GM18867 (cell line): ENCODE results near the gene MX1.
"Not testable (repeated sequence)": the region's sequence is repeated elsewhere in the genome, so short reads cannot be mapped to it uniquely, and the experiment has no call there.

ENCODE experiments used
- ATAC-seq: cut with Tn5 transposase; IDR thresholded peaks from one replicate; pipeline ENCODE4 v1.9.1; 2021; ENCODE audit warnings: mild to moderate bottlenecking, moderate library complexity; ENCODE audit not compliant: unreplicated experiment

The MX1 gene

DNA sequence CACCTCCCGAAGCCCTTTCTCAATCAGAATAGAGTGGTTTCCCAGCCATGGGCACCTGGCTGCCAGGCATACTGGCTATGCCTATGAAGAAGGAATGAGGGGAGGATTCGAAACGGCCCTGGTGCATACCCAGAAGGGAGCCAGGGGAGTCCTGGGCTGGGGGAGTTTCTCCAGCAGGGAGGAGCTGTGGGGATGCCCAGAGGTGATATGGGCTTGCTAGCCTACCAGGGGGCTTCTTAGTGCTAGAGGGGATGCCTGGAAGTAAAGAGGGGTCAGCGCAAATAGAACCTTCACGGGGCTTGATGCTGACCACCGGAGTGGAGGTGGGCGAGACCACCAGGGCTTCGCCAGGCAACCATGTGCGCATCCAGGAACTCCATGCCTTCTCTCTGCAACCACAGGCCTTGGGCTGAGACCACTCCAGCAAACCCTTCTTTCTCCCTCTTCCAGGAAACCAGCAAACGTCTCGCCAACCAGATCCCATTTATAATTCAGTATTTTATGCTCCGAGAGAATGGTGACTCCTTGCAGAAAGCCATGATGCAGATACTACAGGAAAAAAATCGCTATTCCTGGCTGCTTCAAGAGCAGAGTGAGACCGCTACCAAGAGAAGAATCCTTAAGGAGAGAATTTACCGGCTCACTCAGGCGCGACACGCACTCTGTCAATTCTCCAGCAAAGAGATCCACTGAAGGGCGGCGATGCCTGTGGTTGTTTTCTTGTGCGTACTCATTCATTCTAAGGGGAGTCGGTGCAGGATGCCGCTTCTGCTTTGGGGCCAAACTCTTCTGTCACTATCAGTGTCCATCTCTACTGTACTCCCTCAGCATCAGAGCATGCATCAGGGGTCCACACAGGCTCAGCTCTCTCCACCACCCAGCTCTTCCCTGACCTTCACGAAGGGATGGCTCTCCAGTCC, 18.2 kb upstream of the MX1 start:
- ATAC-seq = no peak

DNA sequence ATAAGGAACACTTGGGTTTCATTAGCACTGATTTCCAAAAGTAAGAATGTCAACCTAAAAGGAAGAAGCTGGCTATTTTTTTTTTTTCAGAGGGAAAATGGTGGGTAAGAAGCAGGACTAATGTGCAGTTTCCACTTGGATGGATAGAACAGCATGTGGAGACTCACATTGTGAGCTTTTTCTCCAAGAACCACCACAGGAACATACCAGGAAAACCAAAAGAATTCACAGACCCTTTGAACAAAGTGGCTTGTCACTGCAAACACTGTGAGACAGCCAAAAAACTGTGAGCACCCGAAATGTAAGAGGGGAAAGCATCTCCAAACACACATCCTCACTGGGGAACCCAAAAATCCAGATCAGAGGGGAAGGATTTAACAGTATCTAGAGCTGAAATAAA, 15.7 kb upstream of the MX1 start:
- ATAC-seq = no peak

DNA sequence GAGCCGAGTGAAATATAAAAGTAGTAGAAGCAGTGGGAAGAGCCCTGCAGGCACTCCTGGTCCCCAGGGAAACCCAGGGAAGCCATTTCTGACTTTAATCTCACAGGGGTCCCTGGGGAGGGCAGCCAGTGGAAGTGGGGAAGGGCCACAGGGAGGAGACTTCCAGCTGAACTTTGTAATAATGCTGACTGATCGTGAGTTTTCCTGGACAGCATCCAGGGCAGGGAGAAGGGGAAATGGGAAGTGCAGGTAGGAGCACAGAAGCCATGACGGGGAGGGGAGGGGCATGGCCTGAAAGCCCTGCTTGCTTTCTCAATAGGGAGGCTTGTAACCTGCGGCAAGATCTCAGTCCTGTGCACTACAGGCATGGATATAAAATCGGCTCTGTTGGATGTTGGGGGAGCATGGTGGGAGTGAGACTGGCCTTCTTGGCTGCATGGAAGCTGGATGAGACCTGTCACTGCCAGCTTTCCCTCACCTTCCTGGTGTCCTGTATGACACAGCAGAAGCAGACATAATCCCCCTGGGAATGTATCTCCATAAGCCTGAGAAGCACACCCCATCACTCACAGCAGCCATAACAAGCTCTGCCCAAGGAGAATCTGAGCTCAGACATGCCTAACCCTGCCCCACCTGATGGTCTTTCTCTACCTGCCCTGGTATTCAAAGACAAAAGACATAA, 15.1 kb upstream of the MX1 start:
- no peak for ATAC-seq

DNA sequence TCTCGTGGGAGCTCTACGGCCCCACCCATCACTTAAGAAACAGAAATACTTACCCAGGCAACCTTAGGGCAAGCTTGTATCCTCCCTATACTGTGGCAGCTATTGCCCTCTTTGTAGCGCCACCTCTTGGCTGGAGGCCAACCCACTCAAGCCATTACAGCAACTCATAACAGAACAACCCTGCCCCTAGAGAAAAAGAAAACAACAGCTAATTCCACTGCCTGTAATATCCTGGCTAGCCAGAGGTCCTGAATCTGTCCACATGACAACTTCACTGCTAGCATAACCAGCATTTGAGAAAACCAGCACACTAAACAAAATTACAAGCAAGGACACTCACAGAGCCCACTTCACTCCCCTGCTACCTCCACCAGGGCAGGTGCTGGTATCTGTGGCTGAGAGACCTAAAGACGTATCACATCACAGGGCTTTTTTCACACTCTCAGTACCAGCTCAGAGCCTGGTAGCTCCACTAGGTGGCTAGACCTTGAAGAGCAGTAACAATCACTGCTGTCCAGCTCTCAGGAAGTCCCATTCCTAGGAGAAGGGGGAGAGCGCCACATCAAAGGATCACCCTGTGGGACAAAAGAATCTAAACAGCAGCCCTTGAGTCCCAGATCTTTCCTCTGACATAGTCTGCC, 14.5 kb upstream of the MX1 start:
- peak; percentile 86 for ATAC-seq

DNA sequence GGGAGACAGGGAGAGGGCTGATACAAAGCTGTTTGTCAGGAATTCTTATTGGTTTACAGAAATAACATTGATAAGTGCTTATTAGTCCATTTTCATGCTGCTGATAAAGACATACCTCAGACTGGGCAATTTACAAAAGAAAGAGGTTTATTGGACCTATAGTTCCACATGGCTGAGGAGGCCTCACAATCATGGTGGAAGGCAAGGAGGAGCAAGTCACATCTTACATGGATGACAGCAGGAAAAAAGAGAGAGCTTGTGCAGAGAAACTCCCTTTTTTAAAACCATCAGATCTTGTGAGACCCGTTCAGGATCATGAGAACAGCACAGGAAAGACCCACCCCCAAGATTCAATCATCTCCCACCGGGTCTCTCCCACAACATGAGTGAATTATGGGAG, 8.5 kb upstream of the MX1 start:
- not testable (repeated sequence) for ATAC-seq

DNA sequence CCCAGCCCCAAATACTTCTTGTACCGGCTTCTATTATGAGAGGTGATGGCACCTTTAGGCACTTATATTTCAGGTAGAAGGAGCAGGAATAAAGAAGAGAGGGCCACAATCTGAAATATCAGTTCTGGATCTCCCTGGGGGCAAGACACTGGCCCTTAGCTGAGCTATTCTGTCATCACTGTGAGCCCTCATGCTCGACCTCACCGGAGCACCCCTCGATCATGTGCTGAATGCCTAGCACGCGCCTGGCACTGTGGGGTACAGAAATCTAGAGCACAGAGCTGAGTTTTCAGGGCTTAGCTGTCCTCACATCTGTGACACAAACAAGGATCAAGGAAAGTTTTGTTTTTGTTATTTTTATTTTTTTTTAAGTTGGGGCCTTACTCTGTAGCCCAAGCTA, 7.6 kb upstream of the MX1 start:
- no peak for ATAC-seq

DNA sequence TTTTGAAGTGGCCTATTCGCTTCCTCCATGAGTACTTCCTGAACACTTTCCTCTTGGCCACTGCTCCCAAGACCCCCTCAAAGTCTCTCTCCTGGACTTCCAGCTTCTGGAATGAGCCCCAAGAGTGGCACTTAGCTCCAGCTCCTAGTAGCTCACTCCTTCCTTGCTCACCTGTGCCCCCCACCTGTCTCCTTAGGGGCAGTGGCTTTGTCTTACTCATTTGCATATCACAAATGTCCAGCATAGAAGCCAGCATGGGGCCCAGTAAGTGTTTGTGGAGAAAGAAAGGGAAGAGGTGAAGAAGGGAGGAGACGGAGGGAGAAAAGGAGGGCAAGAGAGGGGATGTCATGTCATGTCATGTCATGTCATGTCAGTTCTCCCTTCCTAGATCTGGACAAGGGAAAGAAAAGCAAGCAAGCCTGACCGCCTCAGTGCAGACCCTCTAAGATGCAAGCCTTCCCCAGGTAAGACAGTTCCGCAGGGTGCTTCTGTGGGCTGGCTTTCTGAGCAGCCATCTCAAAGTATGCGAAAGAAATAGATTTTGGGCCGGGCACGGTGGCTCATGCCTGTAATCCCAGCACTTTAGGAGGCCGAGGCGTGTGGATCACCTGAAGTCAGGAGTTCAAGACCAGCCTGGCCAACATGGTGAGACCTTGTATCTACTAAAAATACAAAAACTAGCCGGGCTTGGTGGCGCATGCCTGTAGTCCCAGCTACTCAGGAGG, 6.9 kb upstream of the MX1 start:
- no peak for ATAC-seq

DNA sequence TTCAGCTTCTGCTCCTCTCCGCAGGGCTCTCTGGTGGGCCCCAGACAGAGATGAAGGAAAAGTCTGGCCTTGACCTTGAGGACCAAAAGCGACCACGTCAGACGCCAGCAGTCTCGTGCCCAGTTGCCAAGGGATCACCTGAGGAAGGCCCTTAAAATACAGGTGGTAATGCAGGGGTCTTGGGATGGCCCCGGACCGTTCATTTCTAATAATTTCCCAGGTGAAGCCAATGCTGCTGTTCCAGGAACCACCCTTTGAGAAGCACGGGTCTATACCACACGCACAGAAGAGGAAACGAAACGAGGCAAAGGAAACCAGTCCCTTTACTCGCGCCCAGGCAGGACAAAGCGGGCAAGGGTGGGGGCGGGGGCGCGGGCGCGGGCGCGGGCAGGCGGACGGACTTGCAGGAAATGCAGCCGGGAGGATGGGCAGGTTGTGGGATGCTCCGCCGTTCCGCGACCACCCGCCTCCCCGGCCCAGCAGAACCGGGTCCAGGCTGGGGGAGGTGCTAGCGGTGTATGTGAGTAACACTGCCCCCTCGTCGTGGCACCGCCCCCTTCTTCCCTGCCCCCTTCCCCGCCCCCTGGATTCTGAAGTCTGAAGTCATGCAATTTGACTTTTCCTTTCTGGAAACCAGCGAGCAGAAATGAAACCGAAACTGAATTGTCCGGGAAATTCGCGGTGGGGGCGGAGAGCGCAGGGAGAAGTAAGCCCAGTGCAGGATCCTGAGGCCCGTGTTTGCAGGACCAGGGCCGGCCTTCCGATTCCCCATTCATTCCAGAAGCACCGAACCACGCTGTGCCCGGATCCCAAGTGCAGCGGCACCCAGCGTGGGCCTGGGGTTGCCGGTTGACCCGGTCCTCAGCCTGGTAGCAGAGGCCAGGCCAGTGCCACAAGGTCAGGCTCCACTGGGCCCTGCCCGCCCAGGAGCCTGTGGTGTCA, 5.8 kb upstream of the MX1 start:
- peak; percentile 81 for ATAC-seq

DNA sequence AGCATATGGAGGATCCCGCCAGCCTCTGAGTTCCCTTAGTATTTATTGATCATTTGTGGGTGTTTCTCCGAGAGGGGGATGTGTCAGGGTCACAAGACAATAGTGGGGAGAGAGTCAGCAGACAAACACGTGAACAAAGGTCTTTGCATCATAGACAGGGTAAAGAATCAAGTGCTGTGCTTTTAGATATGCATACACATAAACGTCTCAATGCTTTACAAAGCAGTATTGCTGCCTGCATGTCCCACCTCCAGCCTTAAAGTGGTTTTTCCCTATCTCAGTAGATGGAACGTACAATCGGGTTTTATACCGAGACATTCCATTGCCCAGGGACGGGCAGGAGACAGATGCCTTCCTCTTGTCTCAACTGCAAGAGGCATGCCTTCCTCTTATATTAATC, 5.0 kb upstream of the MX1 start:
- ATAC-seq = not testable (repeated sequence)

DNA sequence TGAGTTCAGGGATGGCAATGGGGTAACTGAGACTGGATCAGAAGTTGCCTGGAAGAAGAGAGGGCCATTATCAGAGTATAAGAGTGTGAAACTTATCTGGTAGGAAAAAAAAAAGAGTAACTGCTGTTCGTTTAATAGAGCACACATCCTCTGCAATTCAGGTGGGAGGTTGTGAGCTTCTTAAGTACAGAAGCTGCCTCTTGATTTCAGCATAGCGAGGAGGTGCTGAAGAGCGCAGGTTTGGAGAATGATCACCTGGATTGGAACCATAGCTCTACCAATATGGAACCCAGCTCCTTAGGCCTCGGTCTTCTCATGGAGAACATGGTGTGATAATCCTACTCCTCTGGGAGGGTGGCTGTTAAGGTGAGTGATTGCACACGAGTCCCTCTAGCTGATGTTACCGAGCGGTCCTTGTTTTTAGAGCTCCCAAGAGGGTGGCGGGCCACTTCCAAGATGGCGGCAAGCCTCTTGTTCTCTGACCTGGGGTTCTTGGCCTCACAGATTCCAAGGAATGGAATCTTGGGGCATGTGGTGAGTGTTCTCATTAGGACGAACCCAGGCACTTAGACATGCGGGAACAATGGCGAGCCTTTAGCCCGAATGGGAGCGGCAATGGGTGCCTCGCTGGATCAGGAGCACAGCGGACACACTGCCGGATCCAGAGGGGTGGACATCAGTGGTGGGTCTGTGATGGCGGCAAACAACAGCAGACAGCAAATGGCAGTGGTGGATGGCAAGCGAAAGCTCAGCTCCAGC, 3.3 kb upstream of the MX1 start:
- no peak for ATAC-seq

DNA sequence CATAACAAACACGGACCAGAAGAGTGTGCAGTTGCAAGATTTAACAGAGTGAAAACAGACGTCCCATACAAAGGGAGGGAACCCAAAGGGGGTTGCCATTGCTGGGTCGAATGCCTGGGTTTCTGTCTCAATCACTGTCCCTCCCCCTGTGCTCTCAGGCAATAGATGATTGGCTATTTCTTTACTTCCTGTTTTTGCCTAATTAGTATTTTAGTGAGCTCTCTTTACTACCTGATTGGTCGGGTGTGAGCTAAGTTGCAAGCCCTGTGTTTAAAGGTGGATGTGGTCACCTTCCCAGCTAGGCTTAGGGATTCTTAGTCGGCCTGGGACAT, 2.8 kb upstream of the MX1 start:
- ATAC-seq = not testable (repeated sequence)

DNA sequence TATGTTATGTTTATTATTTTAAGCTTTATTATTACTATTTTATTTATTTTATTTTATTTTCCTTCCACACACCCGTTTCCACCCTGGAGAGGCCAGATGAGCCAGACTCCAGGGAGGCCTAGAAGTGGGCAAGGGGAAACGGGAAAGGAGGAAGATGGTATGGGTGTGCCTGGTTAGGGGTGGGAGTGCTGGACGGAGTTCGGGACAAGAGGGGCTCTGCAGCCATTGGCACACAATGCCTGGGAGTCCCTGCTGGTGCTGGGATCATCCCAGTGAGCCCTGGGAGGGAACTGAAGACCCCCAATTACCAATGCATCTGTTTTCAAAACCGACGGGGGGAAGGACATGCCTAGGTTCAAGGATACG, 468 bp upstream of the MX1 start:
- ATAC-seq = no peak

DNA sequence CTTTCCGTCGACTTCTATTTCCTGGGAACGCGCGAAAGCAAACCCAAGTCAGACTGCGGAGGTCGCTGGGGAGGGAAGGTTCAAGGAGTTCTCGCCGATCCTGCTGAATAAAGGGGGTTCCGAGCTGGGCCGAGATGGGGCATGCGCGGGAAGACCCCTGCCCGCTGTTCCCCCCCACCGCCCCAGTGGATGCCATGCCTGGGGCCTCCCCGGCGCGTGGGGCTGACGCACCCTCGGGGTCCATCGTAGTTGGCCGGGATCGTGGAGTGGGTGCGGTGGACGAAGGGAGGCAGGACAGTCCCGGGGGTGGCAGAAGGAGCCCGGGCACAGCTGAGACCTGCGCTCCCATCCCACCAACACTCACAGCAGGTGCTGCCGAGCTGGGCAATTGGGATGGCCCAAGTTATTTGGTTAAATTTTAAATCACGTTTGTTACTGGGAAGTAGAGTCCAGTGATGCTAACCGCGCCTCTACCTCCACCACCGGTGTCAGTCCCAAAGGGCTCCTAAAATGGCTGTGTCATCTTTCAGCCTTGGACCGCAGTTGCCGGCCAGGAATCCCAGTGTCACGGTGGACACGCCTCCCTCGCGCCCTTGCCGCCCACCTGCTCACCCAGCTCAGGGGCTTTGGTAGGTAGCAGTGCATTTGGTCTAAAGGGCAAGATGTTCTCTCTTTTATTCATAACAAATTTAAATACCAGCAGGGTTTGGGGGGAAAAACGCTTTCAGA, 801 bp downstream of the MX1 start:
- ATAC-seq = no peak

DNA sequence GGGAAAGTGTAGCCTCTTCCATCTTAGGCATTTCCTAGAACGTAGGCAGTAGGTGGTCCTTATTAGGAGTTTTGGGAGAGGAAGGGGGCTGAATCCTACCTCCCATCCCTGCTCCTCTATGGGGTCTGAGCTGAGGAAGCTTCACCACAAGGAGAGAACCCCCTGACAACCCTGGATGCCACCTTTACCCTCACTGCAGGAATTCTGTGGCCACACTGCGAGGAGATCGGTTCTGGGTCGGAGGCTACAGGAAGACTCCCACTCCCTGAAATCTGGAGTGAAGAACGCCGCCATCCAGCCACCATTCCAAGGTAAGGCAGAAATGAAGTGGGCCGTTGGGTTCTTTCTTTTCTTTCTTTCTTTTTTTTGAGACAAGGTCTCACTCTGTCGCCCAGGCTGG, 1.5 kb downstream of the MX1 start:
- no peak for ATAC-seq

DNA sequence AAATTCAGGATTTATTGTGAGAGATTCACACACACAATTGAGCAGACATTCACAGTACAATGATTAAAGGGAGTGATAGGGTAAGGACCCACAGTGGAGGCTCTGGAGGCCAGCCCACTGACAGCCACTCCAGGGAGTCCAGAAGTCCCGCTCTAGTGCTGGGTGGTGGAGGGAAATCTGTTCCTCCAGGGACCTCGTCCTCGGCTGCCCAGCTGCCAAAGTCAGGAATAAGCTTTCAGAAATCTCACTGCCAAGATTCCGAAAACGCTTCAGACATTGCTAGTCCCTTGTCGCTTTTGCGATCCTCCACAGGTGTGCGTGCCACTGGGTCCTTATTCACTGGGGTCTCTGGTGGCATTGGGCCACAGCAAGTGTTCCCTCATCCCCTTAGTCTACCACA, 2.3 kb downstream of the MX1 start:
- ATAC-seq = no peak

DNA sequence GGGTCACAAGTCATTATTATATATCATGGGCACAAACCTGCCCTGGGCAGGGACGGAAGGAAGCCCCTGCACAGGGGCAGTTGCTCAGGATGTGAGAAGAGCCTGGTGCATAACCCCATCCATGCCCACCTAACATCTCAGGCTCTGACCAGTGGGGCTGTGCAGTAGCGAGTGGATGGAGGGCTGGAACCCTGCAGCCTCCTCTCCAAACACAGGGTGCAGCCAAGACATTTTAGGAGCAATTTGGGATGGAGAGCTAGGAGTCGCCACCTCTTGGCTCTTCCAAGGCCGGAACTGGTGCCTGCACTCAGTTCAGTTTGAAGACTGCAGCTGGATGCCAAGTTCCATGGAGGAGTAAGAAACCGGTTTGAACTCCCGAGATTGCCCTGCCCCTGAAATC, 2.8 kb downstream of the MX1 start:
- no peak for ATAC-seq

DNA sequence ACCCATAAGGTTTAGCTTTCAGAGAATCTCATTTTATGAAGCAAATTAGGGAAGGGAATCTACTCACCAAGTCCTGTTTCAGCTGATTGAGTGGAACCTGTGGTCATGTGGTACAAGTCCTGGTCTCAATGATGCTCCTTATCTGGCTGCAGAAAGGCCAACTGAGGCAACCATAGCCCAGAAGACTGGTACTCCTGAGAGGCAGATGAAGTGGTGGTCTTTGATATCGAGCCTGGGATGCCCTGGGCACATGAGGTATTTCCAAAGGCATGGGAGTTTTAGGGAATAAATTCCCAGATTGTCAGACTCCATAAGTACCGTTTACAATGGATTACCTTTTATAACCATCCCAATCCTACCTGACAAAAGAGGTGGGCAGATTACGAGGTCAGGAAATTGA, 3.3 kb downstream of the MX1 start:
- ATAC-seq = no peak

DNA sequence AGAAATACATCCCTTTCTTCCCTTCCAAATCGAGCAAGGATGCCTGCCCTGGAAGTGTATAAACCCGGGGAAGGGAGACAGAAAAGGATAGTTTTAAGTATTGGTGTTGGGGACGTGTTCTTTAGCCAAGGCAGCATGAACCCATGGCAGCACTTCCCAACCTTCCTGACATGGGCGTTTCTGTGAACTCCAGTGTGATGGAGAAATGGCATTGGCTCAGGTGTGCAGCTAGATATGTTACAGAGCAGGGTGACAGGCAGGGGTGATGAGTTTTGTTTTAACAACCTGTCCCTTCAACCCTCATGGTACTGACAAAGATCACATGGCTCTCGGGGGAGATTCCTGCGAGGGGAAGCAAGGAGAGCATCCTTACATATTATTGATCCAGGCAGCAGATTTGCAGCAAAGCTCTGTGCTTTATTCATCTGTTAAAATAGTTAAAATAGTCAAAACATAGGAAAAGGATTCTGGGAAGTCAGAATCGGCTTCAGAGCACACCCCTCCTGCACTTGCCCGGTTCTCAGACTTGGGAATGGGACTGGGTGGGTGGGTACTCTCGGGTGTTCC, 4.0 kb downstream of the MX1 start:
- ATAC-seq = no peak
